Endothelial cell of umbilical vein (primary cell): ENCODE data around the gene GNPTAB.
"Not testable (repeated sequence)": the region's sequence is repeated elsewhere in the genome, so short reads cannot be mapped to it uniquely, and the experiment has no call there.

Source experiments
- FOS ChIP-seq: IDR thresholded peaks from 2 replicates; pipeline ENCODE4 v1.6.1; 2011; ENCODE audit warnings: mild to moderate bottlenecking, low read length, moderate library complexity, borderline replicate concordance; ENCODE audit not compliant: insufficient read depth
- GATA2 ChIP-seq: IDR thresholded peaks from 2 replicates; pipeline ENCODE4 v1.7.0; 2011; ENCODE audit warnings: low read depth, mild to moderate bottlenecking, moderate library complexity, mixed read lengths, low read length; ENCODE audit not compliant: insufficient read length, insufficient read depth
- JUN ChIP-seq: IDR thresholded peaks from 2 replicates; pipeline ENCODE4 v1.6.1; 2011; ENCODE audit warnings: borderline replicate concordance, low read depth; ENCODE audit not compliant: insufficient read length, insufficient read depth
- MAX ChIP-seq: IDR thresholded peaks from 2 replicates; pipeline ENCODE4 v1.6.1; 2011; ENCODE audit not compliant: insufficient read depth, insufficient read length
- POLR2A ChIP-seq: IDR thresholded peaks from 2 replicates; pipeline ENCODE4 v1.6.1; 2012; ENCODE audit warnings: low read depth, mild to moderate bottlenecking, control low read depth, low read length
- TF ChIP-seq, protein P1 (sequence below), 2 donors: IDR thresholded peaks; 1 replicate in 1 of 2; 2 replicates in 1 of 2; pipeline ENCODE4 v1.5.1; 2011; ENCODE audit warnings: low read length in 2 of 2, mild to moderate bottlenecking in 2 of 2, moderate library complexity in 2 of 2, control low read depth in 1 of 2, inconsistent platforms in 1 of 2, low read depth in 1 of 2; ENCODE audit not compliant: insufficient read depth in 1 of 2; ENCODE audit errors: extremely low read depth in 1 of 2

GRCh38 chr12:101811342-101811741 is 19.4 kb downstream of the GNPTAB start:
- TF ChIP-seq, protein P1, sequence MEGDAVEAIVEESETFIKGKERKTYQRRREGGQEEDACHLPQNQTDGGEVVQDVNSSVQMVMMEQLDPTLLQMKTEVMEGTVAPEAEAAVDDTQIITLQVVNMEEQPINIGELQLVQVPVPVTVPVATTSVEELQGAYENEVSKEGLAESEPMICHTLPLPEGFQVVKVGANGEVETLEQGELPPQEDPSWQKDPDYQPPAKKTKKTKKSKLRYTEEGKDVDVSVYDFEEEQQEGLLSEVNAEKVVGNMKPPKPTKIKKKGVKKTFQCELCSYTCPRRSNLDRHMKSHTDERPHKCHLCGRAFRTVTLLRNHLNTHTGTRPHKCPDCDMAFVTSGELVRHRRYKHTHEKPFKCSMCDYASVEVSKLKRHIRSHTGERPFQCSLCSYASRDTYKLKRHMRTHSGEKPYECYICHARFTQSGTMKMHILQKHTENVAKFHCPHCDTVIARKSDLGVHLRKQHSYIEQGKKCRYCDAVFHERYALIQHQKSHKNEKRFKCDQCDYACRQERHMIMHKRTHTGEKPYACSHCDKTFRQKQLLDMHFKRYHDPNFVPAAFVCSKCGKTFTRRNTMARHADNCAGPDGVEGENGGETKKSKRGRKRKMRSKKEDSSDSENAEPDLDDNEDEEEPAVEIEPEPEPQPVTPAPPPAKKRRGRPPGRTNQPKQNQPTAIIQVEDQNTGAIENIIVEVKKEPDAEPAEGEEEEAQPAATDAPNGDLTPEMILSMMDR (IDR thresholded peaks at IDR 0.05; ENCODE audit: extremely low read depth in 1 of 2, insufficient read depth in 1 of 2, low read depth in 1 of 2, low read length in 2 of 2): not testable (repeated sequence)
- TF ChIP-seq POLR2A, MAX, JUN, FOS, GATA2: not testable (repeated sequence)
